Measurements from ENCODE around the gene STUM. TPM values are rescaled to one million over a fixed set of nuclear protein-coding genes. Genes with fewer than 3 reads are reported as not detected.

STUM gene
- total and polyA plus RNA-seq, 2 donors (not counting 1 experiment from before 2014, with no cell fraction given): 0.01 TPM; not detected in 1

DNA sequence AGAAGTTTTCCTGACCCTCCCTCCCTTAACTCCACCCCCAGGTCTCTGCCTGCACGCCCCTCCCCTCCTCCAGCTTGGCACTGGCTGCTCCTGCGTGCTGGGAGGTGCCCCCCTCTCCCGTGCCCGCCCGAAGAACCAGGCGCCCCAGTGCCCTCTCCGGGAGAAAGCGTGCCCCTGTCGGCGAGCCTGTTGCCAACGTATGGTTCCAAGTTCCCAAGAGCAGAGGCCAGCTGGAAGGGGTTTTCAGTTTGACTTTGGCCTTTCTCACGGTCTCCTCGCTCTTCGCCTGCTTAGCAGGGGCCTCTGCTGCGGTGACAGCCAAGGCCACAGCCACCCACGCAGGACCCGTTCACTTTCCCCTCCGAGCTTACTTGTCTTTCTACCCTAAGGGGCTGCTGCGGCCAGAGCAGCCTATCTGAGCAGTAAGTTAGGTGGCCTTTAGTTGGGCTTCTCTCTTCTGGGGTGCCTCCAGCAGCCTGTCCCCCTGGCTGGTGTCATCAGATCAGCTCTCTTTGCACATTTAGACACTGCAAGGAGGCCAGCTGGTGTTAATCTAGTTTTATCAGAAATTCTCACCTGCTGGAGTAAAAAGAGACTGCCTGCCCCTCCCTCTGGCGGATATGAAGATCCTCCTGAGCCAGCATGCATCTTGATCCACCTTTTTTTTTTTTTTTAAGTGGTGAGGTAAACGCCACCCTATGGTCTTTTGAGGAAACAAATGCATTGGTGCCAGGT lies 1.5 kb downstream of the STUM start:
- peak in 1 of 2 donors; percentile 17 for DNase-seq (ENCODE audit: low read depth in 2 of 2)

DNA sequence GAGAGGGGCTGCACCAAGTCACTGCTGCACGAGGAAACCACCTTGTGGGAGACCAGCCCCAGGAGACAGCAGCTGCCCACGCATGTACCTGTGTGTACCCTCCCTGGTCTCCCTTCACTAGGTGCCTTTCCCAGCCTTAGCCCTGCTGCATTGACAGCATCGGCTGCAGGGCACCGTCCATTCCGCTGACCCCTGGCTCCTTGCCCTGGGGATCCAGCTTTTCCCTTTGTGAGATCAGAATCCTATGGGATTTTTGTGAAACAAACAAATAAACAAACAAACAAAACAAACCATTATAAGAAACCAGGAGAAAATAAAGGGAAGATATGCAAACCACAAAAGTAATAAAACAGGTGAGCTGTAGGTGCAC lies 2.1 kb downstream of the STUM start:
- Histone ChIP-seq H3K9ac (ENCODE audit: insufficient read depth, low read length) (no peak overlapping the region), H3K36me3 (ENCODE audit: control insufficient read depth, insufficient read depth, low read length) (no peaks in the 10 kb centered on the region), H3K9me3 (ENCODE audit: control insufficient read depth, insufficient read depth, low read depth, low read length) (no peaks in the 10 kb centered on the region), H3K4me2 (ENCODE audit: extremely low read depth, insufficient read depth, low read length) (no peak overlapping the region), H4K20me1 (ENCODE audit: control insufficient read depth, extremely low read depth, insufficient read depth, low read length) (no peaks in the 10 kb centered on the region), H2AFZ (ENCODE audit: low read length) (no peak overlapping the region), H3K27me3 (ENCODE audit: control insufficient read depth, insufficient read depth, low read length) (peaks cover 36% of the 10 kb centered on the region), H3K4me1 (ENCODE audit: control insufficient read depth, extremely low read depth, insufficient read depth, low read length) (no peaks in the 10 kb centered on the region), H3K79me2 (ENCODE audit: control insufficient read depth, insufficient read depth, low read length) (no peaks in the 10 kb centered on the region), H3K27ac (ENCODE audit: insufficient read depth, low read length) (no peak overlapping the region), H3K4me3 (replicated peaks in 1 of 4; ENCODE audit: control extremely low read depth in 1 of 4, insufficient read depth in 1 of 4, low read depth in 3 of 4, low read length in 4 of 4) (no peak overlapping the region)
- DNase-seq (ENCODE audit: low read depth in 2 of 2): no peak
- TF ChIP-seq, protein P1, sequence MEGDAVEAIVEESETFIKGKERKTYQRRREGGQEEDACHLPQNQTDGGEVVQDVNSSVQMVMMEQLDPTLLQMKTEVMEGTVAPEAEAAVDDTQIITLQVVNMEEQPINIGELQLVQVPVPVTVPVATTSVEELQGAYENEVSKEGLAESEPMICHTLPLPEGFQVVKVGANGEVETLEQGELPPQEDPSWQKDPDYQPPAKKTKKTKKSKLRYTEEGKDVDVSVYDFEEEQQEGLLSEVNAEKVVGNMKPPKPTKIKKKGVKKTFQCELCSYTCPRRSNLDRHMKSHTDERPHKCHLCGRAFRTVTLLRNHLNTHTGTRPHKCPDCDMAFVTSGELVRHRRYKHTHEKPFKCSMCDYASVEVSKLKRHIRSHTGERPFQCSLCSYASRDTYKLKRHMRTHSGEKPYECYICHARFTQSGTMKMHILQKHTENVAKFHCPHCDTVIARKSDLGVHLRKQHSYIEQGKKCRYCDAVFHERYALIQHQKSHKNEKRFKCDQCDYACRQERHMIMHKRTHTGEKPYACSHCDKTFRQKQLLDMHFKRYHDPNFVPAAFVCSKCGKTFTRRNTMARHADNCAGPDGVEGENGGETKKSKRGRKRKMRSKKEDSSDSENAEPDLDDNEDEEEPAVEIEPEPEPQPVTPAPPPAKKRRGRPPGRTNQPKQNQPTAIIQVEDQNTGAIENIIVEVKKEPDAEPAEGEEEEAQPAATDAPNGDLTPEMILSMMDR (conservative IDR thresholded peaks at IDR 0.05 in 1 of 2, IDR thresholded peaks at IDR 0.05 in 1 of 2; ENCODE audit: low read depth in 1 of 2, low read length in 2 of 2): no peak
- no peak for TF ChIP-seq EZH2 (IDR thresholded peaks at IDR 0.05; ENCODE audit: low read length, missing control alignments)

More for the DNA sequence above, 1.5 kb downstream of the STUM start:
- H3K36me3 ChIP-seq (ENCODE audit: control insufficient read depth, insufficient read depth, low read length): no peaks in the 10 kb centered on the region
- H2AFZ ChIP-seq (ENCODE audit: low read length): no peak overlapping the region
- peaks cover 36% of the 10 kb centered on the region for H3K27me3 ChIP-seq (ENCODE audit: control insufficient read depth, insufficient read depth, low read length)
- no peaks in the 10 kb centered on the region for H3K4me1 ChIP-seq (ENCODE audit: control insufficient read depth, extremely low read depth, insufficient read depth, low read length)
- TF ChIP-seq EZH2 (IDR thresholded peaks at IDR 0.05; ENCODE audit: low read length, missing control alignments): peak; percentile 58
- TF ChIP-seq, protein P1 (conservative IDR thresholded peaks at IDR 0.05 in 1 of 2, IDR thresholded peaks at IDR 0.05 in 1 of 2; ENCODE audit: low read depth in 1 of 2, low read length in 2 of 2): no peak
- H3K9me3 ChIP-seq (ENCODE audit: control insufficient read depth, insufficient read depth, low read depth, low read length): no peaks in the 10 kb centered on the region
- H3K4me2 ChIP-seq (ENCODE audit: extremely low read depth, insufficient read depth, low read length): no peak overlapping the region
- no peaks in the 10 kb centered on the region for H4K20me1 ChIP-seq (ENCODE audit: control insufficient read depth, extremely low read depth, insufficient read depth, low read length)
- no peak overlapping the region for H3K9ac ChIP-seq (ENCODE audit: insufficient read depth, low read length)
- no peaks in the 10 kb centered on the region for H3K79me2 ChIP-seq (ENCODE audit: control insufficient read depth, insufficient read depth, low read length)
- no peak overlapping the region for H3K27ac ChIP-seq (ENCODE audit: insufficient read depth, low read length)
- H3K4me3 ChIP-seq (replicated peaks in 1 of 4; ENCODE audit: control extremely low read depth in 1 of 4, insufficient read depth in 1 of 4, low read depth in 3 of 4, low read length in 4 of 4): no peak overlapping the region

DNA sequence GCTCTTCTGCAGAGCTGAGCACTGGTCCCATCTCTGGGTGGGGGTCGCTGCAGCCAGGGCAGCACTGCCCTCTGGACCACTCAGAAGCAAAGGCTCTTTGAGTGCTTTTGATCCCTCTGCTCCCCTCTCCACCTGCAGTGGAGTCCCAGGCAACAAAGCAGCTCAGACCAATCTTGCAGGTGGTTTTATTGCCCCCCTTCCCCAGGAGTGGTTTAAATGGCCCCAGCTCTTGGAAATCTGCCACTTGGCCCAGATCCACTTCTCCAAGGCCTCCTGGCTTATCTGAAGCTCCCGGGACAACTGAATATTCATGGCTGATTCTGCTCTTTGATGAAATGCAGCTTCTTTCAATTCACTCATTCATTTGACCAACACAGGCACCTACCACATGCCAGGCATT lies 2.7 kb downstream of the STUM start:
- no peak for DNase-seq (ENCODE audit: low read depth in 2 of 2)
- Histone ChIP-seq H3K4me3 (replicated peaks in 1 of 4; ENCODE audit: control extremely low read depth in 1 of 4, insufficient read depth in 1 of 4, low read depth in 3 of 4, low read length in 4 of 4) (no peak overlapping the region), H3K27me3 (ENCODE audit: control insufficient read depth, insufficient read depth, low read length) (peaks cover 36% of the 10 kb centered on the region), H3K27ac (ENCODE audit: insufficient read depth, low read length) (no peak overlapping the region), H3K36me3 (ENCODE audit: control insufficient read depth, insufficient read depth, low read length) (no peaks in the 10 kb centered on the region), H3K9ac (ENCODE audit: insufficient read depth, low read length) (no peak overlapping the region), H4K20me1 (ENCODE audit: control insufficient read depth, extremely low read depth, insufficient read depth, low read length) (no peaks in the 10 kb centered on the region), H2AFZ (ENCODE audit: low read length) (no peak overlapping the region), H3K4me2 (ENCODE audit: extremely low read depth, insufficient read depth, low read length) (no peak overlapping the region), H3K79me2 (ENCODE audit: control insufficient read depth, insufficient read depth, low read length) (no peaks in the 10 kb centered on the region), H3K9me3 (ENCODE audit: control insufficient read depth, insufficient read depth, low read depth, low read length) (no peaks in the 10 kb centered on the region), H3K4me1 (ENCODE audit: control insufficient read depth, extremely low read depth, insufficient read depth, low read length) (no peaks in the 10 kb centered on the region)
- TF ChIP-seq EZH2 (IDR thresholded peaks at IDR 0.05; ENCODE audit: low read length, missing control alignments): peak; percentile 40
- TF ChIP-seq, protein P1 (conservative IDR thresholded peaks at IDR 0.05 in 1 of 2, IDR thresholded peaks at IDR 0.05 in 1 of 2; ENCODE audit: low read depth in 1 of 2, low read length in 2 of 2): no peak

Data from fibroblast of lung (primary cell).